ENCODE measurements around the gene FCRL1.

FCRL1 gene

GRCh38 chr1:157799996-157800395 is 19.9 kb downstream of the FCRL1 start:
- DNase-seq (ENCODE audit: low spot score): peak; percentile 62

GRCh38 chr1:157798211-157798610 is 21.7 kb downstream of the FCRL1 start:
- peak; percentile 87 for DNase-seq (ENCODE audit: low spot score)

GRCh38 chr1:157785248-157785647 is 34.7 kb downstream of the FCRL1 start:
- no peak for DNase-seq (ENCODE audit: low spot score)

- no peak for DNase-seq (ENCODE audit: low spot score)
Measured at GRCh38 chr1:157784801-157785200, 35.1 kb downstream of the FCRL1 start.

GRCh38 chr1:157782931-157783330 is 37.0 kb downstream of the FCRL1 start:
- DNase-seq (ENCODE audit: low spot score): no peak

GRCh38 chr1:157781048-157781447 is 38.9 kb downstream of the FCRL1 start:
- DNase-seq (ENCODE audit: low spot score): peak; percentile 25

GRCh38 chr1:157776971-157777391 is 42.9 kb downstream of the FCRL1 start, which contains the start of gene FCRL2:
FCRL2 (minus strand) TSS chr1:157777132; CDS start chr1:157777073, 59 bp downstream.
- DNase-seq (ENCODE audit: low spot score): peak; percentile 47

GRCh38 chr1:157775101-157775870 is 44.6 kb downstream of the FCRL1 start:
- no peak for DNase-seq (ENCODE audit: low spot score)

GRCh38 chr1:157774412-157774811 is 45.5 kb downstream of the FCRL1 start:
- DNase-seq (ENCODE audit: low spot score): peak; percentile 3

- no peak for DNase-seq (ENCODE audit: low spot score)
Measured at GRCh38 chr1:157773493-157774350, 46.2 kb downstream of the FCRL1 start.

- peak; percentile 40 for DNase-seq (ENCODE audit: low spot score)
Measured at GRCh38 chr1:157771661-157772425, 48.1 kb downstream of the FCRL1 start.

GRCh38 chr1:157770442-157771043 is 49.4 kb downstream of the FCRL1 start:
- DNase-seq (ENCODE audit: low spot score): peak; percentile 11

- DNase-seq (ENCODE audit: low spot score): no peak
Measured at GRCh38 chr1:157766792-157767191, 53.1 kb downstream of the FCRL1 start.

GRCh38 chr1:157758018-157758417 is 61.9 kb downstream of the FCRL1 start:
- DNase-seq (ENCODE audit: low spot score): no peak

GRCh38 chr1:157753611-157754010 is 66.3 kb downstream of the FCRL1 start:
- DNase-seq (ENCODE audit: low spot score): no peak

GRCh38 chr1:157751283-157751682 is 68.6 kb downstream of the FCRL1 start:
- DNase-seq (ENCODE audit: low spot score): no peak

- DNase-seq (ENCODE audit: low spot score): no peak
Measured at GRCh38 chr1:157748262-157748817, 71.6 kb downstream of the FCRL1 start.

All from kidney tubule cell (primary cell).